B cell (primary cell): ENCODE data around the gene NHP2. TPM values are rescaled to one million over a fixed set of nuclear protein-coding genes. Genes with fewer than 3 reads are reported as not detected.

Experiments
- ATAC-seq: fragments of 200-7000 bp; cut with Tn5 transposase; one replicate; pipeline ENCODE4 v1.10.0; 2021; ENCODE audit warnings: low read depth, mild to moderate bottlenecking, moderate number of reproducible peaks, moderate library complexity
- CTCF ChIA-PET: fragments of 350-600 bp; sonication (Branson Sonifier 250); formaldehyde crosslinking; loops from one replicate; lab custom pipeline; 2021; ENCODE audit warnings: antibody characterized with exemption, inconsistent platforms; lab: Charles Lee
- POLR2A ChIA-PET: fragments of 350-600 bp; sonication (Branson Sonifier 250); formaldehyde crosslinking; loops from one replicate; lab custom pipeline; 2021; ENCODE audit warnings: antibody characterized with exemption; lab: Charles Lee
- DNase-seq: peaks from one replicate; pipeline ENCODE4 v3.0.0; 2013
- H2AFZ ChIP-seq: 2 replicates; pipeline ENCODE4 v1.6.1; 2012; ENCODE audit warnings: mild to moderate bottlenecking, low read depth, low read length; ENCODE audit not compliant: insufficient read depth, poor library complexity, severe bottlenecking
- H3K27ac ChIP-seq, 2 donors: 1 replicate in 1 of 2; 2 replicates in 1 of 2; pipeline ENCODE4 v1.5.1; 2012 to 2013; ENCODE audit warnings: low read length in 2 of 2, mild to moderate bottlenecking in 2 of 2, moderate library complexity in 1 of 2
- H3K27me3 ChIP-seq, 4 experiments: fragments of 200-600 bp in 1 of 4; sonication (generic) in 1 of 4; replicated peaks in 1 of 4; 1 replicate in 2 of 4; 2 replicates in 2 of 4; pipeline versions ENCODE4 v1.6.1 to v1.7.0; 2013 to 2016; ENCODE audit warnings: low read length in 3 of 4, mild to moderate bottlenecking in 2 of 4, mixed read lengths in 1 of 4, moderate library complexity in 1 of 4; ENCODE audit not compliant: insufficient read depth in 4 of 4, control insufficient read depth in 3 of 4; ENCODE audit errors: control extremely low read depth in 1 of 4
- H3K36me3 ChIP-seq, 2 experiments: replicated peaks in 1 of 2; 1 replicate in 1 of 2; 2 replicates in 1 of 2; pipeline versions ENCODE4 v1.6.1 to v1.7.1; 2013; ENCODE audit warnings: low read length in 1 of 2; ENCODE audit not compliant: insufficient read depth in 2 of 2, control insufficient read depth in 1 of 2; ENCODE audit errors: control extremely low read depth in 1 of 2, extremely low read depth in 1 of 2
- H3K4me1 ChIP-seq, 2 donors: fragments of 200-600 bp in 1 of 2; sonication (generic) in 1 of 2; 1 replicate in 1 of 2; 2 replicates in 1 of 2; pipeline versions ENCODE4 v1.5.1 to v1.6.1; 2013 to 2017; ENCODE audit warnings: low read length in 2 of 2; ENCODE audit not compliant: control insufficient read depth in 2 of 2, insufficient read depth in 2 of 2
- H3K4me2 ChIP-seq: replicated peaks from 2 replicates; pipeline ENCODE3; 2012; ENCODE audit warnings: mild to moderate bottlenecking, low read depth, low read length; ENCODE audit not compliant: poor library complexity, severe bottlenecking
- H3K4me3 ChIP-seq, 5 experiments: fragments of 200-600 bp in 1 of 5; sonication (generic) in 1 of 5; 1 replicate in 3 of 5; 2 replicates in 2 of 5; pipeline versions ENCODE4 v1.5.1 to v1.7.0; 2011 to 2016; ENCODE audit warnings: low read length in 4 of 5, mild to moderate bottlenecking in 4 of 5, low read depth in 2 of 5, control low read depth in 1 of 5, moderate library complexity in 1 of 5; ENCODE audit not compliant: insufficient read depth in 1 of 5; ENCODE audit errors: control extremely low read depth in 1 of 5, extremely low read depth in 1 of 5
- H3K79me2 ChIP-seq: fragments of 200-600 bp; sonication (generic); one replicate; pipeline ENCODE4 v1.6.0; 2016; ENCODE audit warnings: low read length; ENCODE audit not compliant: control insufficient read depth, insufficient read depth
- H3K9ac ChIP-seq: fragments of 200-600 bp; sonication (generic); 2 replicates; pipeline ENCODE4 v1.6.1; 2017; ENCODE audit warnings: mild to moderate bottlenecking, low read length, moderate library complexity
- H3K9me3 ChIP-seq, 3 donors: one replicate each; pipeline versions ENCODE4 v1.6.1 to v1.7.1; 2013; ENCODE audit warnings: low read length in 2 of 3; ENCODE audit not compliant: control insufficient read depth in 2 of 3, insufficient read depth in 1 of 3; ENCODE audit errors: control extremely low read depth in 1 of 3
- H4K20me1 ChIP-seq: 2 replicates; pipeline ENCODE4 v1.6.0; 2012; ENCODE audit warnings: mild to moderate bottlenecking, low read length; ENCODE audit not compliant: insufficient read depth, control insufficient read depth, poor library complexity, severe bottlenecking
- H3K27ac Mint-ChIP-seq: one replicate; pipeline ENCODE4 v1.8.0; 2021; ENCODE audit warnings: mixed read lengths
- H3K27me3 Mint-ChIP-seq: one replicate; pipeline ENCODE4 v1.8.0; 2021; ENCODE audit warnings: mixed read lengths
- H3K4me1 Mint-ChIP-seq: one replicate; pipeline ENCODE4 v1.8.0; 2021; ENCODE audit warnings: mixed read lengths
- H3K4me3 Mint-ChIP-seq: one replicate; pipeline ENCODE4 v1.8.0; 2021; ENCODE audit warnings: mixed read lengths
- H3K9me3 Mint-ChIP-seq: one replicate; pipeline ENCODE4 v1.8.0; 2022; ENCODE audit warnings: mixed read lengths; ENCODE audit not compliant: insufficient read depth
- EZH2 ChIP-seq: IDR thresholded peaks from 2 replicates; pipeline ENCODE4 v1.6.1; 2012; ENCODE audit warnings: borderline replicate concordance, low read depth, mild to moderate bottlenecking, moderate library complexity, low read length; ENCODE audit not compliant: insufficient read depth, poor library complexity, severe bottlenecking
- WGBS: methylation state at CpG from one replicate; pipeline ENCODE4 v1.1.5; 2013; ENCODE audit warnings: missing lambda C conversion rate; ENCODE audit not compliant: insufficient coverage; 5-methylcytosine and 5-hydroxymethylcytosine counted together
- intact Hi-C: fragments of 100-400 bp; cut with micrococcal nuclease; formaldehyde crosslinking; loops from one replicate; pipeline ENCODE4 v1.10.0; 2022
- polyA plus RNA-seq: library from polyadenylated mRNA; depleted of rRNA; stranded (reverse); fragments of >200 nt; gene quantifications from 2 replicates; pipeline ENCODE4 v1.2.3, GENCODE V29; 2012
- total RNA-seq, 2 donors: library from RNA; stranded (reverse); fragments of 120-200 nt in 1 of 2; gene quantifications; 1 replicate in 1 of 2; 2 replicates in 1 of 2; pipeline versions ENCODE4 v1.2.3 to v1.2.4, GENCODE V29; 2013 to 2022
- TF ChIP-seq, protein P1 (sequence below): fragments of 200-600 bp; IDR thresholded peaks from one replicate; pipeline ENCODE4 v1.8.0; 2022; ENCODE audit warnings: antibody characterized with exemption, mild to moderate bottlenecking

The NHP2 gene
- total and polyA plus RNA-seq, 2 donors (not counting 1 experiment from before 2014, with no cell fraction given): 66.0 to 99.8 TPM

DNA sequence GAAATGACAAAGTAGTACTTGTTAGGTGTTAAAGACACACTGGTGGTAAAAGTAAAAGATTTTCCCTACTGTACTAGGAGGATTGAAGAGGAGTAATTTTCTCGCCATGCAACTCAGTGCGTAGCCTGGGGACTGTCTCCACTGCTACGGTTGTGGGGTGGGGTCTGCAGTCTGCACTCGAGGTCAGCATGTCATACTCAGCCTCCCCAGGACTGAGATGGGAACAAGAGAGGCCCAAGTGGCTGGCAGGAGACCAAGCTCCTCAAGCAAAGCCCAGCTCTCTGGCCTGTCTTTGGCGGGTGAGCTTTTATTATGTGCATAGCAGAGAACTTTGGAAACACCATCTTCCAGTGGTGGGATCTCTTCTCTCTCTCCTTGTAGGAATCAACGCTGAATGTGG lies 10.4 kb downstream of the NHP2 start:
- no peak for TF ChIP-seq EZH2
- TF ChIP-seq, protein P1, sequence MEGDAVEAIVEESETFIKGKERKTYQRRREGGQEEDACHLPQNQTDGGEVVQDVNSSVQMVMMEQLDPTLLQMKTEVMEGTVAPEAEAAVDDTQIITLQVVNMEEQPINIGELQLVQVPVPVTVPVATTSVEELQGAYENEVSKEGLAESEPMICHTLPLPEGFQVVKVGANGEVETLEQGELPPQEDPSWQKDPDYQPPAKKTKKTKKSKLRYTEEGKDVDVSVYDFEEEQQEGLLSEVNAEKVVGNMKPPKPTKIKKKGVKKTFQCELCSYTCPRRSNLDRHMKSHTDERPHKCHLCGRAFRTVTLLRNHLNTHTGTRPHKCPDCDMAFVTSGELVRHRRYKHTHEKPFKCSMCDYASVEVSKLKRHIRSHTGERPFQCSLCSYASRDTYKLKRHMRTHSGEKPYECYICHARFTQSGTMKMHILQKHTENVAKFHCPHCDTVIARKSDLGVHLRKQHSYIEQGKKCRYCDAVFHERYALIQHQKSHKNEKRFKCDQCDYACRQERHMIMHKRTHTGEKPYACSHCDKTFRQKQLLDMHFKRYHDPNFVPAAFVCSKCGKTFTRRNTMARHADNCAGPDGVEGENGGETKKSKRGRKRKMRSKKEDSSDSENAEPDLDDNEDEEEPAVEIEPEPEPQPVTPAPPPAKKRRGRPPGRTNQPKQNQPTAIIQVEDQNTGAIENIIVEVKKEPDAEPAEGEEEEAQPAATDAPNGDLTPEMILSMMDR: no peak
- H3K9me3 Mint-ChIP-seq: no peaks in the 10 kb centered on the region
- no peak overlapping the region for H3K9ac ChIP-seq
- no peak for ATAC-seq
- intact Hi-C loops: no loop called here
- H3K4me1 Mint-ChIP-seq: no peaks in the 10 kb centered on the region
- H3K9me3 ChIP-seq: no peaks in the 10 kb centered on the region
- no peaks in the 10 kb centered on the region for H3K27me3 Mint-ChIP-seq
- CTCF ChIA-PET: interaction anchor here (0.7 to 22.8 kb wide), 10 partner anchors 7 to 75 kb away, joined by 3 to 540 read pairs (median 7); partner anchors contain the start of gene NHP2
- no peaks in the 10 kb centered on the region for H3K79me2 ChIP-seq
- 100% methylated on average over 6 of the region's 6 CpGs for WGBS
- POLR2A ChIA-PET: no interaction called here
- DNase-seq: no peak
- no peak overlapping the region for H2AFZ ChIP-seq
- no peak overlapping the region for H3K27ac Mint-ChIP-seq
- H3K36me3 ChIP-seq: peaks cover 0 to 54% of the 10 kb centered on the region in 2 experiments
- no peak overlapping the region for H3K4me3 ChIP-seq
- no peaks in the 10 kb centered on the region for H3K27me3 ChIP-seq
- no peak overlapping the region for H3K4me3 Mint-ChIP-seq
- H3K4me1 ChIP-seq: no peaks in the 10 kb centered on the region
- no peak overlapping the region for H3K4me2 ChIP-seq
- peaks cover 6% of the 10 kb centered on the region for H4K20me1 ChIP-seq
- H3K27ac ChIP-seq: no peak overlapping the region

DNA sequence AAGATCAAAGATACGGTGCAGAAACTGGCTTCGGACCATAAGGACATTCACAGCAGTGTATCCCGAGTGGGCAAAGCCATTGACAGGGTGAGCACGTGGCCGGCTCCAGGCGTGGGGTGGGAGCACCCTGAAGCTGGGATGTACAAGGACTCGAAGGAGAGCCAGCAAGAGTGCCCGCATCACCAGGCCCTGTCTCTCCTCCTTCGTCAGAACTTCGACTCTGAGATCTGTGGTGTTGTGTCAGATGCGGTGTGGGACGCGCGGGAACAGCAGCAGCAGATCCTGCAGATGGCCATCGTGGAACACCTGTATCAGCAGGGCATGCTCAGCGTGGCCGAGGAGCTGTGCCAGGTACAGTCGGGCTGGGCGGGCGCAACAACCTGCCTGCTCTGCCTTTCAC lies 11.0 kb downstream of the NHP2 start:
- Mint-ChIP-seq H3K27me3 (no peaks in the 10 kb centered on the region), H3K4me1 (no peaks in the 10 kb centered on the region), H3K27ac (no peak overlapping the region), H3K9me3 (no peaks in the 10 kb centered on the region), H3K4me3 (no peak overlapping the region)
- intact Hi-C loops: no loop called here
- no peak for ATAC-seq
- no peak for DNase-seq
- no peaks in the 10 kb centered on the region for H3K79me2 ChIP-seq
- no peak overlapping the region for H3K9ac ChIP-seq
- no peaks in the 10 kb centered on the region for H3K4me1 ChIP-seq
- H3K27ac ChIP-seq: no peak overlapping the region
- H3K27me3 ChIP-seq: no peaks in the 10 kb centered on the region
- H3K9me3 ChIP-seq: no peaks in the 10 kb centered on the region
- no peak overlapping the region for H3K4me3 ChIP-seq
- POLR2A ChIA-PET: no interaction called here
- no peak overlapping the region for H2AFZ ChIP-seq
- H3K36me3 ChIP-seq: peaks cover 0 to 52% of the 10 kb centered on the region in 2 experiments
- H3K4me2 ChIP-seq: no peak overlapping the region
- CTCF ChIA-PET: interaction anchor here (0.7 to 22.8 kb wide), 7 partner anchors 10 to 74 kb away, joined by 3 to 540 read pairs (median 4); partner anchors contain the start of gene NHP2
- 98% methylated on average over 20 of the region's 20 CpGs for WGBS
- H4K20me1 ChIP-seq: peaks cover 2% of the 10 kb centered on the region
- TF ChIP-seq, protein P1: no peak
- TF ChIP-seq EZH2: no peak
